Activated CD4-positive, alpha-beta T cell treated with anti-CD3 and anti-CD28 coated beads, Interleukin-2, amount 50 U/mL, for 24 hours (primary cell): ENCODE data around the gene DTD1.
"Not testable (repeated sequence)": the region's sequence is repeated elsewhere in the genome, so short reads cannot be mapped to it uniquely, and the experiment has no call there.

Experiments used
- DNase-seq, 2 donors: peaks; one replicate each; pipeline ENCODE4 v3.0.0-alpha.2; 2020; ENCODE audit warnings: low read depth in 1 of 2, low spot score in 1 of 2

The DTD1 gene

GRCh38 chr20:18739751-18740166 is 151.9 kb downstream of the DTD1 start:
- no peak for DNase-seq

- no peak for DNase-seq
These were observed 152.9 kb downstream of the DTD1 start for GRCh38 chr20:18740726-18741125.

- DNase-seq: no peak
These were observed 155.0 kb downstream of the DTD1 start for GRCh38 chr20:18742841-18743240.

- no peak for DNase-seq
These were observed 156.0 kb downstream of the DTD1 start for GRCh38 chr20:18743665-18744440.

GRCh38 chr20:18747090-18747489 is 159.2 kb downstream of the DTD1 start:
- no peak for DNase-seq

GRCh38 chr20:18748987-18749386 is 161.1 kb downstream of the DTD1 start:
- no peak for DNase-seq

GRCh38 chr20:18749528-18749927 is 161.7 kb downstream of the DTD1 start:
- no peak for DNase-seq

GRCh38 chr20:18750735-18751134 is 162.9 kb downstream of the DTD1 start:
- no peak for DNase-seq

- no peak for DNase-seq
These were observed 166.3 kb downstream of the DTD1 start for GRCh38 chr20:18754030-18754652.

GRCh38 chr20:18754653-18755045 is 166.8 kb downstream of the DTD1 start:
- DNase-seq: no peak

GRCh38 chr20:18760852-18761251 is 173.0 kb downstream of the DTD1 start:
- not testable (repeated sequence) for DNase-seq

- DNase-seq: no peak
These were observed 179.8 kb downstream of the DTD1 start for GRCh38 chr20:18767676-18768075.

- DNase-seq: no peak
These were observed 185.7 kb downstream of the DTD1 start for GRCh38 chr20:18773566-18773965.

GRCh38 chr20:18774207-18774606 is 186.4 kb downstream of the DTD1 start:
- no peak for DNase-seq

GRCh38 chr20:18775633-18776032 is 187.8 kb downstream of the DTD1 start:
- no peak for DNase-seq

GRCh38 chr20:18778690-18779392 is 191.0 kb downstream of the DTD1 start:
- DNase-seq: no peak

- no peak for DNase-seq
These were observed 192.7 kb downstream of the DTD1 start for GRCh38 chr20:18780385-18781130.

GRCh38 chr20:18781509-18781908 is 193.7 kb downstream of the DTD1 start:
- no peak for DNase-seq

GRCh38 chr20:18783385-18783959 is 195.6 kb downstream of the DTD1 start:
- no peak for DNase-seq

- not testable (repeated sequence) for DNase-seq
These were observed 199.2 kb downstream of the DTD1 start for GRCh38 chr20:18787046-18787445.

GRCh38 chr20:18788021-18788420 is 200.2 kb downstream of the DTD1 start:
- no peak for DNase-seq
